NB4 (cell line): ENCODE measurements around the gene CSHL1.
A peak's percentile ranks its signal among the peaks of the same experiment; 100 is the strongest.

Source experiments
- CTCF ChIP-seq: IDR thresholded peaks from one replicate; pipeline ENCODE4 v1.5.1; 2012; ENCODE audit warnings: low read depth, low read length
- MAX ChIP-seq: IDR thresholded peaks from 2 replicates; pipeline ENCODE4 v1.6.1; 2011; ENCODE audit warnings: low read depth, low read length
- MYC ChIP-seq: IDR thresholded peaks from 2 replicates; pipeline ENCODE4 v1.6.1; 2011; ENCODE audit warnings: low read depth, low read length
- POLR2A ChIP-seq: IDR thresholded peaks from 2 replicates; pipeline ENCODE4 v1.6.1; 2011; ENCODE audit warnings: mild to moderate bottlenecking; ENCODE audit not compliant: insufficient read length; ENCODE audit errors: extremely low read depth

GRCh38 chr17:63946440-63947363, 35.6 kb upstream of the CSHL1 start:
- TF ChIP-seq CTCF (peak; percentile 60), MYC (no peak), POLR2A (no peak), MAX (no peak)
